K562 (cell line): Measurements from ENCODE around the gene TAF8. TPM values are rescaled to one million over a fixed set of nuclear protein-coding genes. Genes with fewer than 3 reads are reported as not detected.

Experiments
- BRF2 ChIP-seq: IDR thresholded peaks from 3 replicates; pipeline ENCODE4 v1.6.1; 2011; ENCODE audit warnings: borderline replicate concordance, mild to moderate bottlenecking; ENCODE audit not compliant: insufficient read length, insufficient read depth
- CEBPB ChIP-seq: fragments of 450-650 bp; IDR thresholded peaks from 2 replicates; pipeline ENCODE4 v1.6.1; 2016; ENCODE audit warnings: missing genetic modification characterization, missing compliant biosample characterization
- E2F6 ChIP-seq, 2 experiments: IDR thresholded peaks; 2 replicates each; pipeline ENCODE4 v1.6.1; 2011; ENCODE audit warnings: borderline replicate concordance in 1 of 2, control low read depth in 1 of 2, low read depth in 1 of 2, low read length in 1 of 2, mild to moderate bottlenecking in 1 of 2, mixed read lengths in 1 of 2, moderate library complexity in 1 of 2; ENCODE audit not compliant: insufficient read depth in 1 of 2, insufficient read length in 1 of 2, poor library complexity in 1 of 2, severe bottlenecking in 1 of 2; ENCODE audit errors: extremely low read depth in 1 of 2
- ID3 ChIP-seq, 2 experiments: fragments of 250-450 bp in 1 of 2; fragments of 450-650 bp in 1 of 2; sonication (Bioruptor Pico) in 1 of 2; IDR thresholded peaks; 2 replicates each; pipeline versions ENCODE4 v1.6.1 to v1.8.0; 2016 to 2021; ENCODE audit warnings: mild to moderate bottlenecking in 2 of 2, moderate library complexity in 2 of 2, missing compliant biosample characterization in 1 of 2, missing genetic modification characterization in 1 of 2
- MYC ChIP-seq, 2 experiments: fragments of 250-450 bp in 1 of 2; sonication (Bioruptor Pico) in 1 of 2; IDR thresholded peaks; 2 replicates each; pipeline versions ENCODE4 v1.5.1 to v1.6.1; 2012 to 2021; ENCODE audit warnings: low read depth in 2 of 2, borderline replicate concordance in 1 of 2, improper control_type of control experiment in 1 of 2, low read length in 1 of 2, mild to moderate bottlenecking in 1 of 2, moderate library complexity in 1 of 2
- RB1 ChIP-seq: fragments of 450-650 bp; IDR thresholded peaks from 2 replicates; pipeline ENCODE4 v1.6.1; 2017; ENCODE audit warnings: low read depth, mild to moderate bottlenecking
- SIN3A ChIP-seq, 2 experiments: fragments of 150-350 bp in 1 of 2; IDR thresholded peaks; 2 replicates each; pipeline ENCODE4 v1.6.1; 2011 to 2016; ENCODE audit warnings: borderline replicate concordance in 2 of 2, low read depth in 2 of 2, low read length in 2 of 2, mild to moderate bottlenecking in 2 of 2, moderate library complexity in 2 of 2; ENCODE audit not compliant: control insufficient read depth in 1 of 2
- ZBTB12 ChIP-seq: fragments of 250-450 bp; sonication (Bioruptor Pico); IDR thresholded peaks from 2 replicates; pipeline ENCODE4 v1.4.0; 2020
- ZFX ChIP-seq: sonication (generic); formaldehyde crosslinking; IDR thresholded peaks from 2 replicates; pipeline ENCODE4 v1.8.0; 2022; ENCODE audit warnings: mild to moderate bottlenecking, missing genetic modification reagents, moderate library complexity
- ZNF280A ChIP-seq: fragments of 450-650 bp; IDR thresholded peaks from 2 replicates; pipeline ENCODE4 v1.6.1; 2018; ENCODE audit warnings: mild to moderate bottlenecking, low read depth; ENCODE audit not compliant: partially characterized antibody
- polyA plus RNA-seq, 8 experiments: library from polyadenylated mRNA; depleted of rRNA in 4 of 8; stranded (reverse) in 5 of 8; unstranded in 3 of 8; fragments of >200 nt; fragmentation: Nextera tagmentation in 2 of 8; fragmentation: Illumina TruSeq in 1 of 8; extraction: Ambion mirVana in 2 of 8; extraction: Trizol in 1 of 8; gene quantifications; 2 replicates each; pipeline versions ENCODE4 v1.2.1 to v1.2.3, GENCODE V29; 2011 to 2014; ENCODE audit warnings: inconsistent platforms in 1 of 8, missing spikeins in 1 of 8
- total RNA-seq, 7 experiments: library from RNA; depleted of rRNA in 6 of 7; stranded (reverse); fragments of >200 nt in 6 of 7; fragmentation: Illumina TruSeq in 2 of 7; extraction: Trizol in 2 of 7; gene quantifications; 2 replicates each; pipeline versions ENCODE4 v1.2.1 to v1.2.3, GENCODE V29; 2011 to 2021; ENCODE audit warnings: low replicate concordance in 1 of 7

Gene TAF8
- total and polyA plus RNA-seq, 9 of the 15 experiments (the other 6 are each of a cell fraction or from before 2014, with no cell fraction given) = 29.4 to 84.0 (median 52.6) TPM

- TF ChIP-seq MYC (IDR thresholded peaks at IDR 0.05; ENCODE audit: low read depth, low read length) (no peak), MYC (CRISPR knock-in tag; IDR thresholded peaks at IDR 0.05; ENCODE audit: borderline replicate concordance, low read depth) (no peak), BRF2 (no peak), E2F6 (IDR thresholded peaks at IDR 0.05; ENCODE audit: borderline replicate concordance in 1 of 2, extremely low read depth in 1 of 2, insufficient read depth in 1 of 2, insufficient read length in 1 of 2, low read depth in 1 of 2, low read length in 1 of 2, poor library complexity in 1 of 2, severe bottlenecking in 1 of 2) (no peak), ZNF280A (no peak), ZFX (no peak), CEBPB (tag) (no peak), ID3 (CRISPR knock-in tag; IDR thresholded peaks at IDR 0.05) (no peak), ID3 (tag; IDR thresholded peaks at IDR 0.05) (no peak), ZBTB12 (CRISPR knock-in tag) (no peak), RB1 (no peak), SIN3A (IDR thresholded peaks at IDR 0.05; ENCODE audit: borderline replicate concordance in 2 of 2, control insufficient read depth in 1 of 2, low read depth in 2 of 2, low read length in 2 of 2) (0 out of 4 replicates have a peak, but pooled peaks of 1 of the 2 experiments have one; percentile 6)
These were observed 937 bp downstream of the TAF8 start (continued) for GRCh38 chr6:42051268-42051653.
